IMR-90 (cell line): ENCODE data around the gene EGFL7. TPM values are rescaled to one million over a fixed set of nuclear protein-coding genes. Genes with fewer than 3 reads are reported as not detected.

Experiments
- ATAC-seq: fragments of 200-7000 bp; cut with Tn5 transposase; 2 replicates; pipeline ENCODE4 v1.9.1; 2020; ENCODE audit warnings: low read depth, mild to moderate bottlenecking, moderate library complexity
- BruUV-seq: library from RNA; stranded (reverse); fragments of 400-500 nt; replicated peaks from 2 replicates; lab custom pipeline; 2021; lab: Mats Ljungman, UMichigan
- CTCF ChIA-PET: fragments of 300-600 bp; formaldehyde crosslinking; extraction: SDS; loops from one replicate; lab custom pipeline; 2021; ENCODE audit warnings: antibody characterized with exemption; lab: Yijun Ruan, JAX
- POLR2A ChIA-PET: fragments of 300-600 bp; sonication (Branson Sonifier 250); formaldehyde crosslinking; loops from one replicate; lab custom pipeline; 2022; ENCODE audit warnings: antibody characterized with exemption; ENCODE audit not compliant: unreplicated experiment; lab: Charles Lee
- DNase-seq: peaks from one replicate; pipeline ENCODE4 v3.0.0; 2013
- H2AFZ ChIP-seq: replicated peaks from 2 replicates; pipeline ENCODE3; 2013; ENCODE audit warnings: low read length, mild to moderate bottlenecking; ENCODE audit not compliant: poor library complexity
- H2AK5ac ChIP-seq: 2 replicates; pipeline ENCODE4 v1.6.1; 2013; ENCODE audit warnings: low read depth, low read length, inconsistent platforms
- H2AK9ac ChIP-seq: replicated peaks from 2 replicates; pipeline ENCODE3; 2013; ENCODE audit warnings: mild to moderate bottlenecking, low read depth, low read length, moderate library complexity; ENCODE audit not compliant: poor library complexity
- H2BK120ac ChIP-seq: 2 replicates; pipeline ENCODE4 v1.6.1; 2013; ENCODE audit warnings: low read depth, low read length, inconsistent platforms
- H2BK15ac ChIP-seq: 3 replicates; pipeline ENCODE4 v1.6.1; 2013; ENCODE audit warnings: low read depth, low read length, inconsistent platforms
- H2BK20ac ChIP-seq: 2 replicates; pipeline ENCODE4 v1.6.1; 2013; ENCODE audit warnings: low read depth, mild to moderate bottlenecking, inconsistent platforms, low read length, moderate library complexity
- H2BK5ac ChIP-seq: 2 replicates; pipeline ENCODE4 v1.6.1; 2013; ENCODE audit warnings: mild to moderate bottlenecking, low read depth, low read length, inconsistent platforms; ENCODE audit not compliant: poor library complexity, severe bottlenecking
- H3K14ac ChIP-seq: replicated peaks from 2 replicates; pipeline ENCODE4 v1.6.1; 2013; ENCODE audit warnings: low read depth, low read length, inconsistent platforms
- H3K18ac ChIP-seq: 2 replicates; pipeline ENCODE4 v1.6.1; 2013; ENCODE audit warnings: low read depth, low read length, control low read depth
- H3K23ac ChIP-seq: 2 replicates; pipeline ENCODE4 v1.6.1; 2013; ENCODE audit warnings: low read depth, low read length, inconsistent platforms
- H3K27ac ChIP-seq: 2 replicates; pipeline ENCODE4 v1.5.1; 2013; ENCODE audit warnings: mild to moderate bottlenecking, control low read depth, low read length; ENCODE audit not compliant: insufficient read depth
- H3K27me3 ChIP-seq: 2 replicates; pipeline ENCODE4 v1.6.1; 2013; ENCODE audit warnings: low read length; ENCODE audit not compliant: control insufficient read depth, insufficient read depth
- H3K36me3 ChIP-seq: 2 replicates; pipeline ENCODE4 v1.6.1; 2013; ENCODE audit warnings: low read length, mixed read lengths; ENCODE audit not compliant: control insufficient read depth, insufficient read depth
- H3K4ac ChIP-seq: 2 replicates; pipeline ENCODE4 v1.6.1; 2013; ENCODE audit warnings: low read depth, low read length, inconsistent platforms
- H3K4me1 ChIP-seq: 2 replicates; pipeline ENCODE4 v1.6.1; 2013; ENCODE audit warnings: low read length, mixed read lengths; ENCODE audit not compliant: control insufficient read depth, insufficient read depth
- H3K4me2 ChIP-seq: 2 replicates; pipeline ENCODE4 v1.6.1; 2013; ENCODE audit warnings: low read depth, mild to moderate bottlenecking, control low read depth, low read length, moderate library complexity
- H3K4me3 ChIP-seq: 2 replicates; pipeline ENCODE4 v1.5.1; 2013; ENCODE audit warnings: low read depth, mild to moderate bottlenecking, control low read depth, low read length, moderate library complexity; ENCODE audit not compliant: insufficient read depth
- H3K56ac ChIP-seq: 2 replicates; pipeline ENCODE4 v1.6.1; 2013; ENCODE audit warnings: low read length, inconsistent platforms; ENCODE audit not compliant: insufficient read depth; ENCODE audit errors: extremely low read depth
- H3K79me1 ChIP-seq, 2 experiments: 2 replicates each; pipeline ENCODE4 v1.6.1; 2013; ENCODE audit warnings: low read length in 2 of 2, inconsistent platforms in 1 of 2, low read depth in 1 of 2
- H3K9ac ChIP-seq: 2 replicates; pipeline ENCODE4 v1.6.1; 2013; ENCODE audit warnings: low read depth, low read length, control low read depth
- H3K9me1 ChIP-seq: 2 replicates; pipeline ENCODE4 v1.6.1; 2013; ENCODE audit warnings: low read length, inconsistent platforms; ENCODE audit not compliant: insufficient read depth
- H3K9me3 ChIP-seq: 2 replicates; pipeline ENCODE4 v1.6.1; 2013; ENCODE audit warnings: low read length; ENCODE audit not compliant: control insufficient read depth, insufficient read depth
- H4K20me1 ChIP-seq: 2 replicates; pipeline ENCODE4 v1.6.1; 2013; ENCODE audit warnings: low read length, inconsistent platforms; ENCODE audit not compliant: insufficient read depth
- H4K5ac ChIP-seq: 2 replicates; pipeline ENCODE4 v1.6.1; 2013; ENCODE audit warnings: mild to moderate bottlenecking, low read depth, low read length, control low read depth
- H4K8ac ChIP-seq, 2 experiments: 2 replicates each; pipeline ENCODE4 v1.6.1; 2013; ENCODE audit warnings: low read depth in 2 of 2, low read length in 2 of 2, control low read depth in 1 of 2, inconsistent platforms in 1 of 2
- H4K91ac ChIP-seq: 2 replicates; pipeline ENCODE4 v1.6.1; 2013; ENCODE audit warnings: low read depth, low read length, inconsistent platforms; ENCODE audit not compliant: insufficient read depth
- BHLHE40 ChIP-seq: fragments of 150-350 bp; IDR thresholded peaks from 2 replicates; pipeline ENCODE4 v1.6.1; 2016; ENCODE audit warnings: mild to moderate bottlenecking, low read depth, low read length
- CEBPB ChIP-seq: IDR thresholded peaks from 2 replicates; pipeline ENCODE4 v1.6.1; 2012; ENCODE audit warnings: low read depth, low read length, improper control_type of control experiment
- MAFK ChIP-seq: IDR thresholded peaks from 2 replicates; pipeline ENCODE4 v1.6.1; 2012; ENCODE audit warnings: low read depth, low read length, improper control_type of control experiment
- MAZ ChIP-seq: IDR thresholded peaks from 2 replicates; pipeline ENCODE4 v1.6.1; 2012; ENCODE audit warnings: low read depth, mild to moderate bottlenecking, low read length, improper control_type of control experiment, moderate library complexity, borderline replicate concordance
- NFE2L2 ChIP-seq: fragments of 150-350 bp; IDR thresholded peaks from 2 replicates; pipeline ENCODE4 v1.6.1; 2016; ENCODE audit warnings: low read depth, mild to moderate bottlenecking, low read length
- POLR2A ChIP-seq: IDR thresholded peaks from 2 replicates; pipeline ENCODE4 v1.6.1; 2012; ENCODE audit warnings: mild to moderate bottlenecking, low read depth, low read length
- USF2 ChIP-seq: fragments of 150-350 bp; IDR thresholded peaks from 2 replicates; pipeline ENCODE4 v1.6.1; 2017; ENCODE audit warnings: mild to moderate bottlenecking, antibody characterized with exemption, low read length, low read depth
- WGBS, 2 experiments: methylation state at CpG; one replicate each; pipeline versions ENCODE4 v1.1.5 to v1.1.7; 2013; ENCODE audit warnings: missing lambda C conversion rate in 2 of 2; ENCODE audit not compliant: insufficient read length in 1 of 2; ENCODE audit errors: extremely low coverage in 2 of 2; 5-methylcytosine and 5-hydroxymethylcytosine counted together
- dilution Hi-C: fragments of 300-500 bp; cut with HindIII; formaldehyde crosslinking; loops from one replicate; pipeline ENCODE4 v1.14.3; 2018; ENCODE audit warnings: low sequenced_read_pairs; ENCODE audit not compliant: unreplicated experiment
- in situ Hi-C: fragments of 300-500 bp; cut with MboI; formaldehyde crosslinking; loops from 3 replicates; pipeline ENCODE4 v1.14.3; 2019; ENCODE audit warnings: low sequenced_read_pairs, inconsistent platforms, mixed read lengths
- intact Hi-C: fragments of 100-400 bp; cut with micrococcal nuclease; formaldehyde crosslinking; loops from 2 replicates; pipeline ENCODE4 v1.10.0; 2022
- polyA plus RNA-seq, 3 experiments: library from polyadenylated mRNA; depleted of rRNA; stranded (reverse); fragments of >200 nt; gene quantifications; 2 replicates each; pipeline ENCODE4 v1.2.3, GENCODE V29; 2012; ENCODE audit warnings: low replicate concordance in 1 of 3
- total RNA-seq: library from RNA; depleted of rRNA; stranded (reverse); fragments of >200 nt; gene quantifications from 2 replicates; pipeline ENCODE4 v1.2.3, GENCODE V29; 2012

The EGFL7 gene
- total and polyA plus RNA-seq, 2 of the 4 experiments (the other 2 are of a cell fraction) = 2.2 to 10.4 TPM

- in situ Hi-C loops (no loop called here), dilution Hi-C loops (no loop called here), intact Hi-C loops (no loop called here)
- no peaks in the 10 kb centered on the region for H3K27me3 ChIP-seq
- H4K91ac ChIP-seq = no peak overlapping the region
- no peak overlapping the region for H3K18ac ChIP-seq
- no peak overlapping the region for H3K4ac ChIP-seq
- peaks cover 18 to 47% of the 10 kb centered on the region in 2 experiments for H3K79me1 ChIP-seq
- peaks cover 3% of the 10 kb centered on the region for H3K4me1 ChIP-seq
- H3K4me2 ChIP-seq = no peak overlapping the region
- DNase-seq = no peak
- peaks cover 7% of the 10 kb centered on the region; the same call in 1 of the 2 replicates for H3K36me3 ChIP-seq
- no peaks in the 10 kb centered on the region for H3K9me1 ChIP-seq
- H3K9me3 ChIP-seq = no peaks in the 10 kb centered on the region
- no peak overlapping the region for H3K14ac ChIP-seq
- H4K5ac ChIP-seq = no peak overlapping the region
- no peak for ATAC-seq
- H2BK15ac ChIP-seq = no peak overlapping the region
- no peak overlapping the region for H2AK9ac ChIP-seq
- H2AFZ ChIP-seq = no peak overlapping the region
- no peak overlapping the region for H3K4me3 ChIP-seq
- H2BK120ac ChIP-seq = no peak overlapping the region
- ChIA-PET POLR2A (no interaction called here), CTCF (no interaction called here)
- no peak overlapping the region for H4K8ac ChIP-seq
- TF ChIP-seq USF2 = no peak
- TF ChIP-seq BHLHE40 = no peak
- TF ChIP-seq POLR2A = no peak
- TF ChIP-seq CEBPB = no peak
- TF ChIP-seq NFE2L2 = no peak
- TF ChIP-seq MAFK = no peak
- TF ChIP-seq MAZ = no peak
- H2BK20ac ChIP-seq = no peak overlapping the region
- H2BK5ac ChIP-seq = no peak overlapping the region
- BruUV-seq = no TSS peak
- no peak overlapping the region for H3K56ac ChIP-seq
- H3K9ac ChIP-seq = no peak overlapping the region
- WGBS, 2 experiments = 89% methylated on average over 11 of the region's 17 CpGs; no CpG with 5 or more reads in 1 of the 2 experiments
- no peak overlapping the region for H3K23ac ChIP-seq
- no peak overlapping the region for H2AK5ac ChIP-seq
- peaks cover 16% of the 10 kb centered on the region; the same call in 1 of the 2 replicates for H4K20me1 ChIP-seq
- H3K27ac ChIP-seq = no peak overlapping the region
These were observed 18.3 kb downstream of the EGFL7 start for GRCh38 chr9:136681029-136681428.
